ENCODE results near the gene PLSCR3.

PLSCR3 gene

DNA sequence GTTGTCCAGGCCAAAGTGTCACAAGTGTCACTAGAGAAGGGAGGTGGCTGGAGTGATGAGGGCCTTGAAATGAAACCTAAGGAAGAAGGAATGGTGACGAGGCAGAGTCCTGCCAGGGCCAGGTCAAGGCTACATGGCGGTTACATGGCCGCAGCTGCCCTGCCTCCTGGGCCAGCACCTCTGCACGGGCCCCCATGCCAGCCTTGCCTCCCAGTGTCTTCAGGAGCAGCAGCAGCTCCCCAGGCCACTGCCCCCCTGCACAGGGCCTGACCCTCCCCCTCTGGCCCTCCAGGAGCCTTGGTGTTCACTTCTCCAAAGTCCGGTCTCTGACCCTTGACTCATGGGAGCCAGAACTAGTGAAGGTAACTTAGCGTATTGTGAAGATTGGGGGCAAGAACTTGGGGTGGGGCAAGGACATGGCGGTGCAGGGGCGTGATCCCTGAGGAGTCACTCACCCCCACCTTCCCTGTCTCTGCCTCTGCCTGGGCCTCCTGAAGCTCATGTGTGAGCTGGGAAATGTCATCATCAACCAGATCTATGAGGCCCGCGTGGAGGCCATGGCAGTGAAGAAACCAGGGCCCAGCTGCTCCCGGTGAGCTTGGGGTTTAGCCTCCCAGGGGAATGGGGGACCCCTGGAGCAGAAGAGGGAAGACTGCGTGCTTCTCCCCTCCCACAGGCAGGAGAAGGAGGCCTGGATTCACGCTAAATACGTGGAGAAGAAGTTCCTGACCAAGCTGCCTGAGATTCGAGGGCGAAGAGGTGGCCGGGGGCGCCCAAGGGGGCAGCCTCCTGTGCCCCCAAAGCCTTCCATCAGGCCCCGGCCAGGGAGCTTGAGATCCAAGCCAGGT is 46.5 kb downstream of the PLSCR3 start:
- no peak for DNase-seq

DNA sequence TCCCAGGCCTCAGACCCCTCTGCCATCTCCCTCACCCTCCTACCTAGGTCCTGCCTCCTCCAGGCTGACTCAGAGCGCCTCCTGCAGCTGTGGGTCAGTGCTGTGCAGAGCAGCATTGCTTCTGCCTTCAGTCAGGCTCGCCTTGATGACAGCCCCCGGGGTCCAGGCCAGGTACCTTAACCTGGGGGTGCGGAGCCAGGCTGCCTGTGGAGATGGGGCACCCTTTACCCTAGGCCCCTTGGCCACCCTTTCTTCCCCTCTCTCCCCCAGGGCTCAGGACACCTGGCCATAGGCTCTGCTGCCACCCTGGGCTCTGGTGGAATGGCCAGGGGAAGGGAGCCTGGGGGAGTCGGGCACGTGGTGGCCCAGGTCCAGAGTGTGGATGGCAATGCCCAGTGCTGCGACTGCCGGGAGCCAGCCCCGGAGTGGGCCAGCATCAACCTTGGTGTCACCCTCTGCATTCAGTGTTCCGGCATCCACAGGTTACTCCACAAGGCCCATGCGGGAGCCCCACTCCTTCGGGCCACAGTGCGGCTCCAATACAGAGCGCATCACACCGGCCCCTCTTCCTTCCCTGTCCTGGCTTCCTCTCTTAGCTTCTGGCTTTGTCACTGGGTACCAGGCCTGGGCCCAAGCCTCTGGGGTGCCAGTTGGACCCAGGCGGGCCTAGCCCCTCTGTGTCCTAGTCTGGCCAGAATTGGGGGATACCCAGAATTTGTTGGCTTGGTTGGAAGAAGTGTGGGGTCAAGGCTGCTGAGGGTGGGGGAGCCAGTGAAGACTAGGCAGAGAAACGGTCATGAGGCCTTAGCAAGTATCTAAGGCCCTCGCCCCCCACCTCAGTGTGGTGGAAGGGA is 47.3 kb downstream of the PLSCR3 start:
- no peak for DNase-seq

DNA sequence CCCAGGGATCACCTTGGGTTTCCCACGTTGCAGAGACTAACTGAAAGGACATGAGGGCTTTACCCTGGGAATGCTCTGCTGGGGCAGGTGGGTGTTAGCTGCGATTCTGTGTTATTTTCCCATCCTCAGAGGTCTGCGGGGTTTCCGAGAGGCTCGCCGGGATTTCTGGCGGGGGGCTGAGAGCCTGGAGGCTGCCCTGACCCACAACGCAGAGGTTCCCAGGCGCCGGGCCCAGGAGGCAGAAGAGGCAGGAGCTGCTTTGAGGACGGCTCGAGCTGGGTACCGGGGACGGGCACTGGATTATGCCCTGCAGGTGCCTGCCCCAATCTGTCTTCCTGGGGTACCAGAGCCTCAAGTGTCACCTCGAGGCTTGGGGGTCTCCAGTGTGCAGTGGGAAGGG is 51.1 kb downstream of the PLSCR3 start:
- no peak for DNase-seq

DNA sequence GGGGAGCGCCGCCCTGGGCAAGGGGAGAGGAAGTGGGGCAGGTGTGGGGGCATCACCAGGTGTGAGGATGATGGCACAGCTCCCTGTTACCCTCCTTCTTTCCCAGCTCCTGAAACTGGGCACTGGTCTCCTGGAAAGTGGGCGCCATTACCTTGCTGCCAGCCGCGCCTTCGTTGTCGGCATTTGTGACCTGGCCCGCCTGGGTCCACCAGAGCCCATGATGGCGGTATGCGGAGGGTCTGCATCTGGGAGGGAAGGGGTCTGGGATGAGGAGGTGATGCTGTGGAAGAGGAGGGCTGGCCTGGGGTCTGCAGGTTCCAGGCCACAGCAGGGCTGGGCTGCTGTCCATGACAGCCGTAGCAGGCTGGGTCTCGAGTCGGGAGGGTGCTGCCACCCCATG is 52.5 kb downstream of the PLSCR3 start:
- DNase-seq, result no peak

DNA sequence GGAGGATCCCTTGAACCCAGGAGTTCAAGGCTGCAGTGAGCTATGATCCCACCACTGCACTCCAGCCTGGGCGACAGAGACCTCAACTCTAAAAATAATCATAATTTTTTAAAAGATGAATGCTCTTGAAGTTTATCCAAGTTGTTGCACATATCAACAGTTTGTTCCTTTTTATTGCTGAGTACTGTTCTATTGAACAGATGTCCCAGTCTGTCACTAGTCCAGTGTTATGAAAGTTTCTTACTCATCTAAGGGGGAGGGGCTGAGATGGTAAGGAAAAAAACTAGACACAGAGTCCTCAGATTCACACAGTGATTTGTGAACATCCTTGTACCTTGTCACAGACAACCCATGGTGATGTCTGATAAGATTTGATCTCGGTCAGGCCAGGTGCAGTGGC is 54.1 kb downstream of the PLSCR3 start:
- DNase-seq, result no peak
